Skeletal muscle cell (primary cell): ENCODE results near the gene SMNDC1.
"Not testable (repeated sequence)": the region's sequence is repeated elsewhere in the genome, so short reads cannot be mapped to it uniquely, and the experiment has no call there.

ENCODE experiments used
- DNase-seq: peaks from one replicate; pipeline ENCODE4 v3.0.0-alpha.2; 2010; ENCODE audit warnings: low read depth
- H3K4me3 ChIP-seq: 2 replicates; pipeline ENCODE4 v1.5.1; 2011; ENCODE audit warnings: low read depth, mild to moderate bottlenecking, control low read depth, low read length, moderate library complexity

The SMNDC1 gene

GRCh38 chr10:110331226-110331795, 26.6 kb upstream of the SMNDC1 start:
- H3K4me3 ChIP-seq, result not testable (repeated sequence)

GRCh38 chr10:110330675-110331074, 26.0 kb upstream of the SMNDC1 start:
- no peak for DNase-seq
- H3K4me3 ChIP-seq, result no peak overlapping the region

More at GRCh38 chr10:110331226-110331795, 26.6 kb upstream of the SMNDC1 start:
- DNase-seq, result not testable (repeated sequence)

GRCh38 chr10:110327262-110327914, 22.7 kb upstream of the SMNDC1 start:
- no peak for DNase-seq
- H3K4me3 ChIP-seq, result no peak overlapping the region

GRCh38 chr10:110326351-110327032, 21.8 kb upstream of the SMNDC1 start:
- DNase-seq, result peak; percentile 82
- H3K4me3 ChIP-seq, result no peak overlapping the region

- no peak for DNase-seq
- no peak overlapping the region for H3K4me3 ChIP-seq
Measured at GRCh38 chr10:110324805-110325280, 20.1 kb upstream of the SMNDC1 start.

GRCh38 chr10:110324201-110324804, 19.6 kb upstream of the SMNDC1 start:
- H3K4me3 ChIP-seq, result no peak overlapping the region
- DNase-seq, result no peak

GRCh38 chr10:110323503-110323902, 18.8 kb upstream of the SMNDC1 start:
- peak; percentile 90 for DNase-seq
- no peak overlapping the region for H3K4me3 ChIP-seq

- no peak overlapping the region for H3K4me3 ChIP-seq
- DNase-seq, result no peak
Measured at GRCh38 chr10:110321869-110322620, 17.3 kb upstream of the SMNDC1 start.

GRCh38 chr10:110317866-110318850, 13.4 kb upstream of the SMNDC1 start:
- no peak overlapping the region for H3K4me3 ChIP-seq
- DNase-seq, result no peak

- DNase-seq, result no peak
- no peak overlapping the region for H3K4me3 ChIP-seq
Measured at GRCh38 chr10:110313674-110314073, 9.0 kb upstream of the SMNDC1 start.

- H3K4me3 ChIP-seq, result no peak overlapping the region
- DNase-seq, result no peak
Measured at GRCh38 chr10:110312206-110312605, 7.5 kb upstream of the SMNDC1 start.

GRCh38 chr10:110311357-110311949, 6.7 kb upstream of the SMNDC1 start:
- H3K4me3 ChIP-seq, result no peak overlapping the region
- no peak for DNase-seq

- no peak overlapping the region for H3K4me3 ChIP-seq
- no peak for DNase-seq
Measured at GRCh38 chr10:110310741-110311140, 6.0 kb upstream of the SMNDC1 start.

- no peak for DNase-seq
- no peak overlapping the region for H3K4me3 ChIP-seq
Measured at GRCh38 chr10:110307805-110308204, 3.1 kb upstream of the SMNDC1 start.

GRCh38 chr10:110306452-110306768, 1.7 kb upstream of the SMNDC1 start:
- DNase-seq, result no peak
- H3K4me3 ChIP-seq, result no peak overlapping the region

- DNase-seq, result peak; percentile 83
- H3K4me3 ChIP-seq, result no peak overlapping the region
Measured at GRCh38 chr10:110305767-110306451, 1.2 kb upstream of the SMNDC1 start.

- H3K4me3 ChIP-seq, result peak overlapping the region; percentile 73
- DNase-seq, result no peak
Measured at GRCh38 chr10:110304394-110304779, 333 bp downstream of the SMNDC1 start.

GRCh38 chr10:110303681-110304080, 1.0 kb downstream of the SMNDC1 start:
- H3K4me3 ChIP-seq, result peak overlapping the region; percentile 73
- no peak for DNase-seq
